Upper lobe of left lung (tissue), 4 donors: ENCODE measurements around the gene ST8SIA5.

Experiments
- CTCF ChIP-seq, 6 experiments: fragments of 450-650 bp in 4 of 6; fragments of 200-600 bp in 2 of 6; sonication (generic) in 2 of 6; IDR thresholded peaks; one replicate each; pipeline ENCODE4 v1.5.1; 2016 to 2019; ENCODE audit warnings: antibody characterized with exemption in 6 of 6
- EP300 ChIP-seq, 4 donors: sonication (generic); formaldehyde crosslinking; IDR thresholded peaks; one replicate each; pipeline ENCODE4 v1.5.1; 2017; ENCODE audit warnings: antibody characterized with exemption in 4 of 4, control low read depth in 2 of 4
- POLR2A ChIP-seq, 4 donors: fragments of 450-650 bp; IDR thresholded peaks; one replicate each; pipeline ENCODE4 v1.5.1; 2016 to 2017; ENCODE audit warnings: antibody characterized with exemption in 4 of 4, mild to moderate bottlenecking in 2 of 4
- POLR2AphosphoS5 ChIP-seq, 2 donors: sonication (generic); formaldehyde crosslinking; IDR thresholded peaks; one replicate each; pipeline ENCODE4 v1.5.1; 2017; ENCODE audit warnings: antibody characterized with exemption in 2 of 2

- TF ChIP-seq CTCF (IDR thresholded peaks at IDR 0.05) (no peak), EP300 (IDR thresholded peaks at IDR 0.05) (no peak), POLR2AphosphoS5 (IDR thresholded peaks at IDR 0.05) (no peak), POLR2A (IDR thresholded peaks at IDR 0.05) (no peak)
Observed at GRCh38 chr18:46727177-46727576, 29.7 kb downstream of the ST8SIA5 start.
